ENCODE data around the gene AUP1. TPM values are rescaled to one million over a fixed set of nuclear protein-coding genes. Genes with fewer than 3 reads are reported as not detected.
"Not testable (repeated sequence)": the region's sequence is repeated elsewhere in the genome, so short reads cannot be mapped to it uniquely, and the experiment has no call there.

Gene AUP1
- total RNA-seq, 1 donor from 2014 or later, result 122 TPM

DNA sequence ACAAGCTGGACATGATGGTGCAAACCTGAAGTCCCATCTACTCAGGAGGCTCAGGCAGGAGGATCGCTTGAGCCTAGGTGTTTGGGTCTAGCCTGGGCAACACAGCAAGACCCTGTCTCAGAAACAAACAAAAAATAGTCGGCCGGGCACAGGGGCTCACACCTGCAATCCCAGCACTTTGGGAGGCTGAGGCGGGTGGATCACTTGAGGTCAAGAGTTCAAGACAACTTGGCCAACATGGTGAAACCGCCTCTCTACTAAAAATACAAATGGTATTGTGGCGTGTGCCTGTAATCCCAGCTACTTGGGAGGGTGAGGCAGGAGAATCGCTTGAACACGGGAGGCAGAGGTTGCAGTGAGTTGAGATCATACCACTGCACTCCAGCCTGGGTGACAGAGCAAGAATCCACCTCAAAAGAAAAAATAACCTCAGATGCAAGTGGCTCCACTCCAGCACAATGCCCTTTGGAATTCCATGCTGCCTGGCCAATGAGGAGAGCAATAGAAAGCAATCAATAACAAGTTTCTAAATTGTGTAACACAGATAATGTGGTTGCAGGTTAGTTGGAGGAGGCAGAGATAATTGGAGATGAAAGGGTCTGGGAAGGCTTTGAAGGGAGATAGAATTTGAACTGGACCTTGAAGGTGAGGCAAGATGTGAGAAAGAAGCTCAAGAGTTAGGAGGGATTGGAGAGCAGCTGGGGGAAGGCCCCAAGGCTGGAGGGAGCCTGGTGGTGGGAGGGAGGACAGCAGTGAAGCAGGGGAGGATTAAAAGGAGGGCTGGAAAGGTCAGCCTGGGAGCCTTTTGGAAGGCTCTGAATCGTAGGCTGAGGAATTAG lies 40.6 kb downstream of the AUP1 start:
- peaks cover 80% of the 10 kb centered on the region for H3K36me3 ChIP-seq
- H3K4me1 ChIP-seq, result peaks cover 5% of the 10 kb centered on the region
- no peaks in the 10 kb centered on the region for H3K27me3 ChIP-seq (ENCODE audit: low read depth)
- intact Hi-C loops (cut with DNase I), result no loop called here
- DNase-seq (peak; percentile 6), ATAC-seq (no peak)
- H3K9me3 ChIP-seq, result no peaks in the 10 kb centered on the region
- TF ChIP-seq, protein P1, sequence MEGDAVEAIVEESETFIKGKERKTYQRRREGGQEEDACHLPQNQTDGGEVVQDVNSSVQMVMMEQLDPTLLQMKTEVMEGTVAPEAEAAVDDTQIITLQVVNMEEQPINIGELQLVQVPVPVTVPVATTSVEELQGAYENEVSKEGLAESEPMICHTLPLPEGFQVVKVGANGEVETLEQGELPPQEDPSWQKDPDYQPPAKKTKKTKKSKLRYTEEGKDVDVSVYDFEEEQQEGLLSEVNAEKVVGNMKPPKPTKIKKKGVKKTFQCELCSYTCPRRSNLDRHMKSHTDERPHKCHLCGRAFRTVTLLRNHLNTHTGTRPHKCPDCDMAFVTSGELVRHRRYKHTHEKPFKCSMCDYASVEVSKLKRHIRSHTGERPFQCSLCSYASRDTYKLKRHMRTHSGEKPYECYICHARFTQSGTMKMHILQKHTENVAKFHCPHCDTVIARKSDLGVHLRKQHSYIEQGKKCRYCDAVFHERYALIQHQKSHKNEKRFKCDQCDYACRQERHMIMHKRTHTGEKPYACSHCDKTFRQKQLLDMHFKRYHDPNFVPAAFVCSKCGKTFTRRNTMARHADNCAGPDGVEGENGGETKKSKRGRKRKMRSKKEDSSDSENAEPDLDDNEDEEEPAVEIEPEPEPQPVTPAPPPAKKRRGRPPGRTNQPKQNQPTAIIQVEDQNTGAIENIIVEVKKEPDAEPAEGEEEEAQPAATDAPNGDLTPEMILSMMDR (IDR thresholded peaks at IDR 0.05), result no peak
- no peak overlapping the region for H3K4me3 ChIP-seq
- no peak overlapping the region for H3K27ac ChIP-seq

DNA sequence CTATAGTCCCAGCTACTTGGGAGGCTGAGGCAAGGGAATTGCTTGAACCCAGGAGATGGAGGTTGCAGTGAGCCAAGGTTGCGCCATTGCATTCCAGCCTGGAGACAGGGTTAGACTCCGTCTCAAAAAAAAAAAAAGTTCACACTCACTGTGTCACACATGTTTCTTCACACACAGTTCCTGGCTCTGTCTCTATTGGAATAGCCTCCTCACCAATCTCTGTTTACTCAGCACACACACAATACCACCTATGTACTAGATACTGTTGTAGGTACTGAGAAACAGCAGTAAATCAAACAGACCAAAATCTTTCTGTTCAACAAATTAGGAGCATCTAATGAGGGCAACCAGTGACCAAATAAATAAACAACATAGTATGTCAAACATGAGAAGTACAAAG lies 43.4 kb downstream of the AUP1 start:
- H3K4me1 ChIP-seq, result peaks cover 21% of the 10 kb centered on the region
- peaks cover 53% of the 10 kb centered on the region for H3K36me3 ChIP-seq
- H3K4me3 ChIP-seq, result no peak overlapping the region
- peak; percentile 4 for DNase-seq
- TF ChIP-seq, protein P1 (IDR thresholded peaks at IDR 0.05), result no peak
- H3K27ac ChIP-seq, result no peak overlapping the region
- H3K27me3 ChIP-seq (ENCODE audit: low read depth), result no peaks in the 10 kb centered on the region
- no peaks in the 10 kb centered on the region for H3K9me3 ChIP-seq
- intact Hi-C loops (cut with DNase I), result no loop called here
- no peak for ATAC-seq

DNA sequence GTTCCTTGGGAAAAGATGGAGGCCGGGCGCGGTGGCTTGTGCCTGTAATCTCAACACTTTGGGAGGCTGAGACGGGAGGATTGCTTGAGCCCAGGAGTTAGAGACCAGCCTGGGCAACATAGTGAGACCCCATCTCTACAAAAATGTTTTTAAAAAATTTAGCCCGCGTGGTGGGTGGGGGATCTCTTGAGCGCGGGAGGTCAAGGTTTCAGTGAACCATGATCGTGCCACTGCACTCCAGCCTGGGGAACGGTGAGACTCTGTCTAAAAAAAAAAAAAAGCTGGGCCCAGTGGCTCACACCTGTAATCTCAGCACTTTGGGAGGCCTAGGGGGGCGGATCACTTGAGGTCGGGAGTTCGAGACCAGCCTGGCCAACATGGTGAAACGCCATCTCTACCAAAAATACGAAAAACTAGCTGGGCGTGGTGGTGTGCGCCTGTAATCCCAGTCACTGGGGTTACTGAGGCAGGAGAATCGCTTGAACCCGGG lies 45.8 kb downstream of the AUP1 start:
- peak overlapping the region; percentile 98 for H3K4me3 ChIP-seq
- ATAC-seq; H3K27me3 ChIP-seq (ENCODE audit: low read depth); H3K9me3 ChIP-seq: not testable (repeated sequence)
- peak; percentile 28 for DNase-seq
- peaks cover 56% of the 10 kb centered on the region for H3K36me3 ChIP-seq
- H3K27ac ChIP-seq, result peak overlapping the region; percentile 92
- intact Hi-C loops (cut with DNase I), result loop anchor here (2.0 kb wide), 1 partner anchor 103 kb away; no protein-coding TSS in a partner anchor
- H3K4me1 ChIP-seq, result peaks cover 32% of the 10 kb centered on the region

GRCh38 chr2:74482801-74483674 lies 46.5 kb downstream of the AUP1 start, which contains the start of the genes CCDC142 and TTC31:
CCDC142 (minus strand) TSS chr2:74482998; CDS start chr2:74482837, 161 bp downstream.
TTC31 (plus strand) TSS chr2:74483081; CDS start chr2:74483096, 15 bp downstream.
- DNase-seq (peak; percentile 97), ATAC-seq (peak; percentile 99)
- Histone ChIP-seq H3K27ac (peak within 1 kb of the TSS; percentile 92), H3K4me3 (peak within 1 kb of the TSS; percentile 98), H3K27me3 (ENCODE audit: low read depth) (no peaks in the 10 kb centered on the region), H3K9me3 (no peaks in the 10 kb centered on the region), H3K4me1 (peaks cover 32% of the 10 kb centered on the region), H3K36me3 (peaks cover 49% of the 10 kb centered on the region)
- intact Hi-C loops (cut with DNase I), result loop anchor here (2.0 kb wide), 1 partner anchor 104 kb away; no protein-coding TSS in a partner anchor
- TF ChIP-seq, protein P1 (IDR thresholded peaks at IDR 0.05), result peak; percentile 88

GRCh38 chr2:74481961-74482800 lies 47.3 kb downstream of the AUP1 start:
- TF ChIP-seq, protein P1 (IDR thresholded peaks at IDR 0.05), result no peak
- peak; percentile 76 to 81 for ATAC-seq
- Histone ChIP-seq H3K9me3 (no peaks in the 10 kb centered on the region), H3K4me1 (peaks cover 35% of the 10 kb centered on the region), H3K4me3 (peak overlapping the region; percentile 98), H3K27ac (peak overlapping the region; percentile 92), H3K36me3 (peaks cover 49% of the 10 kb centered on the region), H3K27me3 (ENCODE audit: low read depth) (no peaks in the 10 kb centered on the region)
- no peak for DNase-seq
- intact Hi-C loops (cut with DNase I), result loop anchor here (2.0 kb wide), 1 partner anchor 105 kb away; no protein-coding TSS in a partner anchor

Measured in lower lobe of right lung (tissue), 2 donors.